H54 (cell line): ENCODE data around the gene DYRK1A.
"Not testable (repeated sequence)": the region's sequence is repeated elsewhere in the genome, so short reads cannot be mapped to it uniquely, and the experiment has no call there.

Experiments used
- DNase-seq: peaks from one replicate; pipeline ENCODE4 v3.0.0; 2011; ENCODE audit warnings: low spot score, mixed read lengths; ENCODE audit not compliant: insufficient read length
- FAIRE-seq: peaks from 3 replicates; lab custom pipeline; 2011; peaks lifted over from hg19 to GRCh38; lab: Jason Lieb, UNC
- POLR2A ChIP-seq: IDR thresholded peaks from 2 replicates; pipeline ENCODE4 v1.6.1; 2011; ENCODE audit warnings: low read depth, mild to moderate bottlenecking, low read length

Gene DYRK1A

GRCh38 chr21:37366482-37367316, at the start of gene DYRK1A:
TSS of gene DYRK1A (plus strand) at chr21:37366773. CDS start at chr21:37420375, 53,602 bp downstream.
- peak; percentile 91 for FAIRE-seq
- peak; percentile 99 for DNase-seq
- TF ChIP-seq POLR2A: peak; percentile 55

DNA sequence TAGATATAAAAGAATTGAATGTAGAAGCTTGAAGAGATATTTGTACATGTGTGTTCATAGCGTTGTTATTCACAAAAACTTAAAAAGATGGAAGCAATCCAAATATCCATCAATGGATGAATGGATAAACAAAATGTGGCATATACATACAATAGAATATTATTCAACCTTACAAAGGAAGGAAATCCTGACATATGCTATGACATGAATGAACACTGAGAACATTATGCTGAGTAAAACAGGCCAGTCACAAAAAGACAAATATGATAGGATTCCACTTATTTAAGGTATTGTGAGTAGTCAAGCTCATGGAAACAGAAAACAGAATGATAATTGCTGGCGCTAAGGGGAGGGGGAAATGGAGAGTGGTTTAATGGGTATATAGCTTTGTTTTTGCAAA, 47.0 kb upstream of the DYRK1A start:
- FAIRE-seq (no peak), DNase-seq (no peak)
- no peak for TF ChIP-seq POLR2A

GRCh38 chr21:37322084-37322483, 44.5 kb upstream of the DYRK1A start:
- no peak for FAIRE-seq
- TF ChIP-seq POLR2A: no peak
- no peak for DNase-seq

GRCh38 chr21:37324558-37324957, 42.0 kb upstream of the DYRK1A start:
- TF ChIP-seq POLR2A: no peak
- FAIRE-seq: no peak
- DNase-seq: no peak

DNA sequence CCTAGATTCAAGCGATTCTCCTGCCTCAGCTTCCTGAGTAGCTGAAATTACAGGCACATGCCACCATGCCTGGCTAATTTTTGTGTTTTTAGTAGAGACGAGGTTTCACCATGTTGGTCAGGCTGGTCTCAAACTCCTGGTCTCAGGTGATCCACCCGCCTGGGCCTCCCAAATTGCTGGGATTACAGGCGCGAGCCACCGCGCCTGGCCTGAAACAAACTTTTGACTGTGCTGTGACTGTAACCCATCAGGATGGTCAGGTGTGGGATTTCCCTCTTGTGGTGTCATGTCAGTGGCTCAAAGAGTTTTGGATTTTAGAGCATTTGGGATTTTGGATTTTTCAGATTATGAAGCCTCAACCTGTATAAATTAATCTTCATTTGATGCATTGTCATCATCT, 38.4 kb upstream of the DYRK1A start:
- not testable (repeated sequence) for FAIRE-seq, DNase-seq

DNA sequence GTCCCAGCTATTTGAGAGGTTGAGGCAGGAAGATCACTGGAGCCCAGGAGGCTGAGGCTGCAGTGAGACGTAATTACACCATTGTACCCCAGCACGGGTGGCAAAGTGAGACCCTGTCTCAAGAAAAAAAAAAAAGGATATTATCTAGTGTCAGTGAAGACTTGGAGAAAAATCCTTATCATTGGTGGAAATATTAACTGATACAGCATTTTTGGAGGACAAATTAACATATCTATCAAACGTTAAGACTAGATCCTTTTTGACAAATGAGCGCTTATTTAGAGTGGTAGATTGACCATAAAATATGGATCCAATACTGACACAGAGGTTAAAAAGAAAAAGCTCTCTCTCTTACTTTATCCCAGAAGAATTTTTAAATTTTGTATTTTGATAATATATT, 35.2 kb upstream of the DYRK1A start:
- no peak for FAIRE-seq
- DNase-seq: no peak
- no peak for TF ChIP-seq POLR2A

- DNase-seq: no peak
- TF ChIP-seq POLR2A: no peak
- no peak for FAIRE-seq
These were observed 31.5 kb upstream of the DYRK1A start for GRCh38 chr21:37335053-37335452.

DNA sequence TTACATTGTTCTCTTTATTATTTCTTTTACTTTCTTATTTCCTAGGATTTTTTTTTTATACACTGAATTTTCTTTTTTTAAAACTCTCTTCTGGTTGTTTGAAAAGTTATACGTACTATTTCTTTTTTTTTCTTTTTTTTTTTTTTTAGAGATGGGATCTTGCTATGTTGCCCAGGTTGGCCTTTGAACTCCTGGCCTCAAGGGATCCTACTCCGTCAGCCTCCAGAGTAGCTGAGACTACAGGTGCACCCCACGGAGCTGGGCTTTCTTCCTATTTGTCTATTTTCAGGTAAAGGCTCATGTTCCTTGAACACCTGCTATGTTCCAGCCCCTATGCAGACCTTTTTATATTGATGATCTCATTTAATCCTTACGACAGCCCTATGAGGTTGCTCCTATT, 29.4 kb upstream of the DYRK1A start:
- no peak for FAIRE-seq
- DNase-seq: no peak
- TF ChIP-seq POLR2A: no peak

DNA sequence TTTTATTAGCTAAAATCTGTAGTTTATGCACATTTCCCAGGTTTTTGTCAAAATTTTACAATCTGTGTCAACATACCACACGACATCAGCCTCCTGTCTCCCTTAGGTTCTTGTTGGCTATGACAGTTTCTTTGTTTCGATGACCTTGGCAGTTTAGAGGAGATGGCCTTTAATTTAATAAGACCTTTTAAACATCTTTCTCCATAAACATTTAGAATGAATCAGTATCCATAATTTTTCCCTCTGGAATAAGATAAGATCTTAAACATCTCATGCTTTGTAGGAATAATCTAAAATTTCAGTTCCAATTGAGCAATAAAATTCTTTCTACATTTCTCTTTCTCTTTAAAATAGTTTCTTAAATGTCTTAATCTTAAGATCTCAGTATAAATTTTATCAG, 28.7 kb upstream of the DYRK1A start:
- TF ChIP-seq POLR2A: no peak
- FAIRE-seq (no peak), DNase-seq (no peak)

- TF ChIP-seq POLR2A: peak; percentile 18; the same call in 1 of the 2 replicates
- DNase-seq (peak; percentile 70), FAIRE-seq (peak; percentile 89)
These were observed 27.7 kb upstream of the DYRK1A start for GRCh38 chr21:37338671-37339551.

- no peak for TF ChIP-seq POLR2A
- DNase-seq: no peak
- FAIRE-seq: no peak
These were observed 27.0 kb upstream of the DYRK1A start for GRCh38 chr21:37339552-37339939.

- no peak for TF ChIP-seq POLR2A
These were observed 25.2 kb upstream of the DYRK1A start for GRCh38 chr21:37341254-37341960.

GRCh38 chr21:37342046-37342632, 24.4 kb upstream of the DYRK1A start:
- FAIRE-seq (no peak), DNase-seq (no peak)
- TF ChIP-seq POLR2A: no peak

More at GRCh38 chr21:37341254-37341960, 25.2 kb upstream of the DYRK1A start:
- FAIRE-seq (peak; percentile 48), DNase-seq (peak; percentile 49)
